HG03025 (cell line): ENCODE measurements around the gene MYO9B.
"Not testable (repeated sequence)": the region's sequence is repeated elsewhere in the genome, so short reads cannot be mapped to it uniquely, and the experiment has no call there.

ENCODE experiments used
- ATAC-seq: cut with Tn5 transposase; IDR thresholded peaks from one replicate; pipeline ENCODE4 v1.9.1; 2021; ENCODE audit warnings: mild to moderate bottlenecking, moderate library complexity; ENCODE audit not compliant: unreplicated experiment, low FRiP score

The MYO9B gene

DNA sequence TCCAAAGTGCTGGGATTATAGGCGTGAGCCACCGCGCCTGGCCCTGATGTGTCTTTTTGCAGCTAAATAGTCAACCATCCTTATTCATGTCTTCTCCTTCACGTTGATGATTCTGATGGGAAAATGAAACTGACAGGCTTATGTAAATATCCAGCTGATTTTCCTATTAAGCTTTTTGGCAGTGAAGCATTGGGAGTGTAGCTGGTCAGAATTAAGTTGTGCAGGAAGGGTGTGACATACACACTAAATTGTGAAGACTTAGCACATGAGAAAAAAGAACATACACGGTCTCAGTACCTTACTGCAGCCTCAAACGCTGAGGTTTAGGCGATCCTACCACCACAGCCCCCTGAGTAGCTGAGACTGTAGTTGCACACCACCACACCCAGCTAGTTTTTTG, 89.1 kb downstream of the MYO9B start:
- ATAC-seq: no peak

DNA sequence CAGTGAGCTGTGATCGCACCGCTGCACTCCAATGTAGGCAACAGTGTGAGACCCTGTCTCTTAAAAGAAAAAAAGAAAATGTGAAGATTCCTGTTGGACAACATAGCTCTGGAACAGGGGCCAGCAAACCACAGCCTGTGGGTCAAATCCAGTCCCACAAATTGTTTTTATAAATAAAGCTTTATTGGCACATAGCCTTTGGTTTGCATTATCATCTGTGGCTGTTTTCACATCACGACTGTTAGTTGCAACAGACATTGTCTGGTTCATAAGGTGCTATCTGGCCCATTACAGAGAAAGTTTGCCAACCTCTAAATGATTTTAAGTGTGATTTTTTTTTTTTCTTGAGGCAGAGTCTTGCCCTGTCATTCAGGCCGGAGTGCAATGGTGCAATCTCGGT, 90.1 kb downstream of the MYO9B start:
- ATAC-seq: no peak

DNA sequence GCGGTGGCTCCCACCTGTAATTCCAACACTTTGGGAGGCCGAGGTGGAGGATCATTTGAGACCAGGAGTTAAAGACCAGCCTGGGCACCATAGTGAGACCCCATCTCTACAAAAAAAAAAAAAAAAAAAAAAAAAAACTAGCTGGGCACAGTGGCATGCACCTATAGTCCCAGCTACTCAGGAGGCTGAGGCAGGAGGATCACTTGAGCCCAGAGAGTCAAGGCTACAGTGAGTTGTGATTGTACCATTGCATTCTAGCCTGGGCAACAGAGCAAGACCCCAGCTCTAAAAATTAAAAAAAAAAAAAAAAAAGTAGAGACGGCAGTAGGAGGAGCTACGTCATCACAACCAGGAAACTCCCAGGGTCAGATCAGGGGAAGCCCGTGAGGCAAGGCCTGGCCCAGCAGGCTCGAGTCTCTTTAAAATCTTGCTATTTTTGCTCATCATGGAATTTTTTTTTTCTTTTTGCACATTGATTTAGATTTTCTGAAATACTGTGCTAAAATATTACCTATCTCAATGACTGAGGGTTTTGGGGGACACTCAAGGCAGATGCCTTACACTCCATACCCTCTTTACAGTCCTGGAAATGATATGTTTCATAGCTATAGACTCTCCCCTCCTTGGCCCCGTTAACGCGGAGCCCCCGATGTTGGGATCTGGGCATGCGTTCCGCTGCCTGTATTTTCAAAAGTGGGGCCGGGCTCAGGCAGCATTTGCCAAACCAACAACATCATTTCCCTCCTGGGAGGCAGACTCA, 95.1 kb downstream of the MYO9B start:
- ATAC-seq: no peak

DNA sequence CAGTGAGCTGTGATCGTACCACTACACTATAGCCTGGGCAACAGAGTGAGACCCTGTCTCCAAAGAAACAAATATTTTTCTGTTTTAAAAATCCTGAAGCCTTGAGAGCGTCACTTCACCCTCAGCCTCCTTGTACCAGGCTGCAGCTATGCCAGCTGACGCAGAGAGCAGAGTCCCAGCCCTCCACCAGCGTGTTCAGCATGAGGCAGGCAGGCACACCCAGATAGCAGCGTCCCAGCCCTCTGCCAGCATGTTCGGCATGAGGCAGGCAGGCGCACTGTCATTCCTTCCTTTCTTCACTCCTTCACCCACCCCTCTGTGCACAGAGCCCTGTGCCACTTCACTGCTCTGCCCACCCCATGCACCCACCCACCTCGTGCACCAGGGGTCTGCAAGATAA, 96.3 kb downstream of the MYO9B start:
- ATAC-seq: no peak

DNA sequence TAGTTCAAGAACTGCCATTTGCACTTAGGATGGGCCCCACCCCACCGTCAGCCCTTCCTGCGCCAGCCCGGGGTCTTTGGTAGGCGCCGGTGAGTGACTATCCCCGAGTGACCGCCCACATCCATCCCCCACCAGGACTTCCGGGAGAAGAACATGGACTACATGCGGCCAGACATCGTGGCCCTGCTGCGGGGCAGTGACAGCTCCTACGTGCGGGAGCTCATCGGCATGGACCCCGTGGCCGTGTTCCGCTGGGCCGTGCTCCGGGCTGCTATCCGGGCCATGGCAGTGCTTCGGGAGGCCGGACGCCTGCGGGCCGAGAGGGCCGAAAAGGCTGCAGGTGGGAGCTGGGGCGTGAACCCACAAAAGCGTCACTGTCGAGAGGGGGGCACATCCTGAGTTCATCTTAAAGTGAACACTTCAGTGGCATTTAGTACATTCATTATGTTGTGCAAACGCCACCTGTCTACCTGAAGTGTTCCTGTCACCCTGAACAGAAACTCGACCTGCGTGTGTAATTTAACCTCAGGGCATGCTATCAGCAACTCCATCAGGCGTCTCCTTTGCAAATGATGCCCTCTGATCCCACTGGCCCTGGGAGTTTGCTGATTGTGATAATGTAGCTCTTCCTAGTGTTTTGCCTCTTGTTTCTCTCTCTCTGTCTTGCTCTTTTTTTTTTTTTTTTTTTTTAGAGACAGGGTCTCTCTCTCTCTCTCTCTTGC, 97.2 kb downstream of the MYO9B start:
- ATAC-seq: no peak

DNA sequence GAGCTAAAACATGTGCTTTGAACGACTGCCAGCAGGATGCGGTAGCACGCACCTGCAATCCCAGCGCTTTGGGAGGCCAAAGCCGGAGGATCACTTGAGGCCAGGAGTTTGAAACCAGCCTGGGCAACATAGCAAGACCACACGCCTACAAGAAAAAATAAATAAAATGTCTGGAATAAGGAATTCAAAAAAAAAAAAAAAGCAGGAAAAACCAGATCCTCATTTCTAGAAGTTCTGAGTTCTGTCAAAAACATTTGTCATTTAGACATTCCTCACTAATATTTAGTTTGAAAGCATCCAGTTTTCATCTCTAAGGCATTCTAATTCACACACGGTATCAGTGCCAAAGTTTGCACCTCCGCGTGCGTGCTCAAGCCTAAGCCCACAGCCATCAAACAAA, 102.7 kb downstream of the MYO9B start:
- no peak for ATAC-seq

DNA sequence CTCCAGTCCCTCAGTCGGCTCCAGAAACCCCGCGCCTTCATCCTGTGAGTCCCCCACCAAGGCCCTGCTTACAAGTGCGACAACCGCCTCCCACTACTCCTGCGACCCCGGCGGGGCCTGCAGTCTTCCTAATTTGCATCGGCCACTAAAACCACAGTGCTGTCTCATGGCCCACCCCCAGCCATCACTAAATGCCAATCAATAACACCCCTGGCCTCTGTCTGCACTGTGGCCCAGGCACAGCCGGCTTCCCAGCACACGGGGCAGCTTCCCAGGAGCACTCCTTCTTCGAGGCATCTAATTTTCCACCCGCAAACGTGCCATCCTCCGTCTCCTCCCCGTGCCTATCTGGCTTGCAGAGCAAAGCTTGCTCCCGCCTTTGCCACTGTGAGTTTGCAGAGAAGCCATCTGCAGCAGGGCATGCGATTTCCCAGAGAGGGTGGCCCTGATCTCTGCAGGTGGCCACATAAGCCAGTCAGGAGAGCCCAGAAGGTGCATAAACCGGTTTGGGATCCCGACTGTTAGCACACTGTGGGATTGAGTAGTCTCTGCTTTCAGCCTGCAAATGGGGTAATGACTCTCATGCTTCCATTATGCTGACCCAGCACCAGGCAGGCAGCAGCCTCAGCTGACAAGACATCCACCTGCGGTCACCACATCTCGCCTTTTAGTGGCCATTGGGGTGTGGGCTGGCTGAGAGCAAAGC, 105.6 kb downstream of the MYO9B start:
- no peak for ATAC-seq

DNA sequence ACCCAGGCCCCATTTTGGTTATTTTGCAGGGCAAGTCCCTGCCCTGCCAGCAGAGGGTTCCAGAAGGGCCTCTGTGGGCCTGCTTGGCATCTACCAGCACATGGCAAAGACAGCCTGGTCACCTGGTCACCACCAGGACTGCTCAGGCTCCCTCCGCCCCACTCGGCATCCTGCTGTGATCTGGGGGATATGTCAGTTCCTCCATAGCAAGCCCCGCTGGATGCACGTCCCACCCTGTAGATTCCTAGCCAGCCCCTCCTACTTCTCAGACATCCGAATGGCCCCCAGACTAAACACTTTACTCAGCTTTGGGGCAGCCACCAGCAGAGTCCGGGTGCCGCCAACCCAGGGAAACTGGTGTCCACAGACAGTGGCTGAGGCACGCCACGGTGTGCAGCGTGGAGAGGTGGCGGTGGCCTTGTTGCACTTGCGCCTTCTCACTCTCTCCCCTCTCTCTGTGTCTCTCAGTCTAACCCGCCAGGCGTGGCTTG, 107.7 kb downstream of the MYO9B start:
- no peak for ATAC-seq

DNA sequence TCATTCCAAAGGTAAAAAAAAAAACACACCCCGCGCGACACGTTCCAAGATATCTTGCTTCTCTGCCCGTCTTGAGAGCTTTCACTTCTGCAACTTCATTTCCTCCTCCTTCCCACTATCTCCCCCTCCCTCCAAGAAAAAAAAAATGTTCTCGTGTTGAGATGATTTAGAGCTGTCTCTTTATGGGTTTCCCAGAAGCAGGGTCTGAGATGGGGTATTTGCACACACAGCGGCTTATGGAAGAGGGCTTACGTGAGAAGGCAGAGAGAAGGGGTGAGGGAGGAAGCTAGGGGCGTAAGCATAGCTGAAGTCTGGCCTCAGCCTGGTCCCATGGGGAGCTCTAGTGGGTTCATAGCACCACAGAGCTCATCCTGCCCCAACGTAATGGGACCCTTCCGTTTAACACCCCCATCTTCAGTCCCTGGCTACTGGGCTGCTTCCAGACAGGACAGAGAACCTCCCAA, 108.3 kb downstream of the MYO9B start:
- no peak for ATAC-seq

DNA sequence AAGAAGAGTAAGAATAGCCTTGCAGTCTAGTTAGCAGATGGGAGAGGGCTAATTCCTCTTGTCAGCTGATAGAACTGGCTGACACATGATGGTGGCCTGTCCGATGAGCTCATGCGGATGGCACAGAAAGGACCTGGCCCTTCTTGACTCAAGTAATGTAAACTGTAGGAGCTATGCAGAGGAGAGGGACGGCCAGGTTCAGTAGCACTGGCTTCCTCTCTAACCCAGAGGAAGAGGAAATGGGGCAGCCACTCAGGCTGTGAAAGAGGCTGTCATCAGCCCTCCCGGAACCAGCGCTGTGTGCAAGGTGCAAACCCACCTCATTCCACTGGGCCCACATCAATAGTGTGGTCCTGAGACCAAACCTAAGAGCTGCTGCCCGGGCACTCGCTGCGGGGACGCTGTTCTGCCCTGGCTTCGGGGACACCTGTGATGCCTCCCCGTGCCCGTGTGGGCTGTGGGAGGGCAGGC, 108.8 kb downstream of the MYO9B start:
- ATAC-seq: no peak

DNA sequence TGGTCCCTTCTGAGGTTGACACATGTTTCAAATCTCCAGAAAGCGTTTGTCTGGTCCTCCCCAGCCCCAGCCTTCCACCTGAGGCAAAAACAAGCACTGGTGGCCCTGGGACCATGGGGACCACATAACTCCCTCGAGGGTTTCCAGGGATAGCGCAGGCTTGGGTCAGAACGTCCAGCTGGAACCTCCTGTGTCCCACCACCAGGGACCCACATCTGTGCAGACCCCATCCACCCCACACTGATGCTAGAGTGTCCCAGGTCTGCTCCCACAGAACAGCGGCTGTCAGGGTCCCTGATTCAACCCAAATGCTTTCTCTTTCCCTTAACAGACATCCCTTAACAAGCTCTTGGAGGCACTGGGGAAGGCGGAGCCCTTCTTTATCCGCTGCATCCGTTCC, 110.0 kb downstream of the MYO9B start:
- no peak for ATAC-seq

DNA sequence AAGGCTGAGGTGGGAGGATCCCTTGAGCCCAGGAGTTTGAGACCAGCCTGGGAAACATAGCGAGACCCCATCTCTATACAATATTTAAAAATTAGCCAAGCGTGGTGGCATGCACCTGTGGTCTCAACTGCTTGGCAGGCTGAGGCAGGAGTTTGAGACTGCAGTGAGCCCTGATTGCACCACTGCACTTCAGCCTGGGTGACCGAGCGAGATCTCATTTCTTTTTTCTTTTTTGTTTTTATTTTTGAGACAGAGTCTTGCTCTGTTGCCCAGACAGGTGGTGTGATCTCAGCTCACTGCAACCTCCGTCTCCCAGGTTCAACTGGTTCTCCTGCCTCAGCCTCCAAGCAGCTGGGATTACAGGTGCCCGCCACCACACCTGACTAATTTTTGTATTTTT, 116.2 kb downstream of the MYO9B start:
- not testable (repeated sequence) for ATAC-seq

DNA sequence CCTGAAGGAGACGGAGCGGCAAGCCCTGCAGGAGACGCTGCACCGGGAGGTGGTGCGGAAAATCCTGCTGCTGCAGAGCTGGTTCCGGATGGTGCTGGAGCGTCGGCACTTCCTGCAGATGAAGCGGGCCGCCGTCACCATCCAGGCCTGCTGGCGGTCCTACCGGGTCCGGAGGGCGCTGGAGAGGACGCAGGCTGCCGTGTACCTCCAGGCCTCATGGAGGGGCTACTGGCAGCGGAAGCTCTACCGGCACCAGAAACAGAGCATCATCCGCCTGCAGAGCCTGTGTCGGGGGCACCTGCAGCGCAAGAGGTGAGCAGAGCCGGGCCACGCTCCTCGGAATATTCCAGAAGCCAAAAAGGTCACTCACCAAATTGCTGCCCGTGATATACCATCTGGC, 117.2 kb downstream of the MYO9B start:
- no peak for ATAC-seq

DNA sequence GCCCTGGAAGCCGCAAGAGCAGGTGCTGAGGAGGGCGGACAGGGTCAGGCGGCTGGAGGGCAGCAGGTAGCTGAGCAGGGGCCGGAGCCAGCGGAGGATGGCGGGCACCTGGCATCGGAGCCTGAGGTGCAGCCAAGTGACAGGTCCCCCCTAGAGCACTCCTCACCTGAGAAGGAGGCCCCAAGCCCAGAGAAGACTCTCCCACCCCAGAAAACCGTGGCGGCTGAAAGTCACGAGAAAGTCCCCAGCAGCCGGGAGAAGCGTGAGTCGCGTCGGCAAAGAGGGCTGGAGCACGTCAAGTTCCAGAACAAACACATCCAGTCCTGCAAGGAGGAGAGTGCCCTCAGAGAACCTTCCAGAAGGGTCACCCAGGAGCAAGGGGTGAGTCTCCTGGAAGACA, 119.0 kb downstream of the MYO9B start:
- no peak for ATAC-seq

DNA sequence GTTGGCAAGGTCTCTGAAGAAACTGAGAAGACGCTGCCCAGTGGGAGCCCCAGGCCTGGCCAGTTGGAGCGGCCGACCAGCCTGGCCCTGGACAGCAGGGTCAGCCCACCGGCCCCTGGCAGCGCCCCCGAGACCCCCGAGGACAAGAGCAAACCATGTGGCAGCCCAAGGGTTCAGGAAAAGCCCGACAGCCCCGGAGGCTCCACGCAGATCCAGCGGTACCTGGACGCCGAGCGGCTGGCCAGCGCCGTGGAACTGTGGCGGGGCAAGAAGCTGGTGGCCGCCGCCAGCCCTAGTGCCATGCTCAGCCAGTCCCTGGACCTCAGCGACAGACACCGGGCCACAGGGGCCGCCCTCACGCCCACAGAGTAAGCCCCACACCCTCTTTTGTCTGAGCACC, 119.5 kb downstream of the MYO9B start:
- no peak for ATAC-seq

DNA sequence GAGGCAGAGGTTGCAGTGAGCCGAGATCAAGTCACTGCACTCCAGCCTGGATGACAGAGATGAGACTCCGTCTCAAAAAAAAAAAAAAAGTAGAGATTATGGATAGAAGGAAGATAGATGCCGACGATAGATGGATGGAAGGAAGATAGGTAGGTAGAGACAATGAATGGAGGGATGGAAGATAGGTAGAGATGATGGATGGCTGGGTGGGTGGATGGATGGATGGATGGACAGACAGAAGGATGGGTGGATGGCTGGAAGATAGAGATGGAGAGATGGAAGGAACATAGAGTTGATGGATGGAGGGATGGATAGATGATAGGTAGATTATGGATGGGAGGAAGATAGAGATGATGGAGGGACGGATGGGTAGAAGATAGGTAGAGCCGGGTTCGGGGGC, 121.0 kb downstream of the MYO9B start:
- ATAC-seq: no peak

DNA sequence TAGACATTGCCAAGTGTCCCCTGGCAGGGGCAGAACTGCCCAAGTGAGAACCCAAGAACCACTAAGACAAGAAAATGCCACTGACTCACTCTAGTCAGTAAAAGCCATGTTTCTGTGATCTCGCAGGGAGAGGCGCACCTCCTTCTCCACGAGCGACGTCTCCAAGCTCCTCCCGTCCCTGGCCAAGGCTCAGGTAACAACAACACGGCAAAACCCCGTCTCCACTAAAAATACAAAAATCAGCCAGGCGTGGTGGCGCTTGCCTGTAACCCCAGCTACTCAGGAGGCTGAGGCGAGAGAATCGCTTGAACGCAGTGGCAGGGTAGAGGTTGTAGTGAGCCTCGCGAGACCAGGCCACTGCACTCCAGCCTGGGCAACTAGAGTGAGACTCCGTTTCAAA, 122.1 kb downstream of the MYO9B start:
- no peak for ATAC-seq

DNA sequence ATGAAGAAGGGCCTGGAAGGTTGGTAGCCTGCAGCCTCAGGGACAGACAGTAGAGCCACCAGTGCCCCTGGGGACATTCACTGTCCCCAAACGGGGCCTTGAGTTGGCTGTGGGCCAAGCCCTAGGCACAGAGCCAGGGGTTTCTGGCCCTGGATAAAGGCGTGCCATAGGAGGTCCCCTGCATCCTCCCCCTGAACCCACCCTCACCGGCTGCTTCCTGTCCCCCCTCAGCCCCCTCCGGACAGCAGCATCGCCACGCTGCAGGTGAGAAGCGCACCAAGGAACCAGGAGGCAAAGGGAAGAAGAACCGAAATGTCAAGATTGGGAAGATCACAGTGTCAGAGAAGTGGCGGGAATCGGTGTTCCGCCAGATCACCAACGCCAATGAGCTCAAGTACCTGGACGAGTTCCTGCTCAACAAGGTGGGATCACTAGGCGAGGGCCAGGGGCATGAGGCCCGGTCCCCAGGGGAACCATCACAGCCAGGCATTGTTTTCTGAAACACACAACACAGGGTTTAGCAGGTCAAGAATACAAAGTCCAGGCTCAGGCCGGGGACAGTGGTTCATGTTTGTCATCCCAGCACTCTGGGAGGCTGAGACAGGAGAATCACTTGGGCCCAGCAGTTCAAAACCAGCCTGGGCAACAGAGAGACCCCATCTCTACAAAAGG, 125.0 kb downstream of the MYO9B start:
- ATAC-seq: no peak

DNA sequence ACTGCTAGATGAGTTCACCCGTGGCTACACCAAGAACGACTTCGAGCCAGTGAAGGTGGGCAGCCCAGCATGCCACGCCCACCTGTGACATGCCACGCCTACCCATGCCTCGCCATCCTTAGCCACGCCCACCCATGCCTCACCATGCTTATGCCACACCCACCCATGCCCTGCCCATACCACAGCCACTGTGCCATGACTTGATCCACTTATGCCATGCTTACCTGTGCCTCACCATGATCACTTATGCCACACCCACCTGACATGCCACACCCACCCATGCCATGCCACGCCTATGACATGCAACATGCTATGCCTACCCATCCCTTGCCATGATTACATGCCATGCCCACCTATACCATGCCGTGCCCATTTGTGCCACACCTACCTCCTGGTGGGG, 126.7 kb downstream of the MYO9B start:
- no peak for ATAC-seq

DNA sequence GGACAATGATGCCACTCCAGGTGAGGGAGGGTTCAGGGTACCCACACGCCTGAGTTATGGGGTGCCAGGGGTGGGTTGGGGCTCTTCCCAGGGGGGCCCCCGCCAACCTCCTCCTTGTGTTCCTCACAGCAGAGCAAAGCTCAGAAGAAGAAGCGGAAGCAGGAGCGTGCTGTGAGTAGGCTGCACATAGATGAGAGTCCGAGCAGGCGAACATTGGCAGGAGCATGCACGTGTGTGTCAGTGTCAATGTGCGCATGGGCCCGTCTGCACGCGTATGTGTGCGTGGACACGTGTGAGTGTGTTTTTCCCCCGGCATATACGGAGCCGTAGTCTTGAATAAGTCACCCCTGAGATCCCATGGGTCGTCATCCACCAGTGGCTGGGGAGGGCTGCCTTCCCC, 127.1 kb downstream of the MYO9B start:
- ATAC-seq: no peak
